Cardiac muscle cell (in vitro differentiated cells and primary cell): ENCODE data around the gene CXCR2. TPM values are rescaled to one million over a fixed set of nuclear protein-coding genes. Genes with fewer than 3 reads are reported as not detected.

Experiments
- DNase-seq, 2 donors: peaks; one replicate each; pipeline versions ENCODE4 v3.0.0 to v3.0.0-alpha.2; 2010 to 2017; ENCODE audit warnings: low read depth in 1 of 2, low spot score in 1 of 2
- H3K27ac ChIP-seq: fragments of 200-600 bp; sonication (generic); 2 replicates; pipeline ENCODE4 v1.5.1; 2016
- H3K27me3 ChIP-seq: fragments of 200-600 bp; sonication (generic); 2 replicates; pipeline ENCODE4 v1.6.0; 2016; ENCODE audit warnings: control low read depth
- H3K36me3 ChIP-seq: fragments of 200-600 bp; sonication (generic); 2 replicates; pipeline ENCODE4 v1.5.1; 2016; ENCODE audit warnings: control low read depth
- H3K4me1 ChIP-seq: fragments of 200-600 bp; sonication (generic); 2 replicates; pipeline ENCODE4 v1.8.1; 2017; ENCODE audit warnings: low read depth, mild to moderate bottlenecking, mixed run types
- H3K4me3 ChIP-seq: fragments of 200-600 bp; sonication (generic); 2 replicates; pipeline ENCODE4 v1.5.1; 2016; ENCODE audit warnings: mild to moderate bottlenecking
- H3K9me3 ChIP-seq: fragments of 200-600 bp; sonication (generic); 2 replicates; pipeline ENCODE4 v1.5.1; 2017; ENCODE audit warnings: low read depth, mild to moderate bottlenecking, control low read depth
- polyA plus RNA-seq: library from polyadenylated mRNA; unstranded; fragments of >200 nt; fragmentation: Nextera tagmentation; extraction: Ambion mirVana; gene quantifications from 2 replicates; pipeline ENCODE4 v1.2.1, GENCODE V29; 2016
- total RNA-seq: library from RNA; depleted of rRNA; stranded (reverse); fragments of >200 nt; gene quantifications from 2 replicates; pipeline ENCODE4 v1.2.3, GENCODE V29; 2016
- TF ChIP-seq, protein P1 (sequence below): IDR thresholded peaks from 2 replicates; pipeline ENCODE4 v1.5.1; 2012; ENCODE audit warnings: low read depth, mild to moderate bottlenecking, low read length

Gene CXCR2
- total and polyA plus RNA-seq, 2 experiments from 2014 or later = 0.09 to 0.57 TPM

- H3K9me3 ChIP-seq = no peaks in the 10 kb centered on the region
- H3K4me1 ChIP-seq = peaks cover 3% of the 10 kb centered on the region
- H3K27ac ChIP-seq = no peak overlapping the region
- TF ChIP-seq, protein P1, sequence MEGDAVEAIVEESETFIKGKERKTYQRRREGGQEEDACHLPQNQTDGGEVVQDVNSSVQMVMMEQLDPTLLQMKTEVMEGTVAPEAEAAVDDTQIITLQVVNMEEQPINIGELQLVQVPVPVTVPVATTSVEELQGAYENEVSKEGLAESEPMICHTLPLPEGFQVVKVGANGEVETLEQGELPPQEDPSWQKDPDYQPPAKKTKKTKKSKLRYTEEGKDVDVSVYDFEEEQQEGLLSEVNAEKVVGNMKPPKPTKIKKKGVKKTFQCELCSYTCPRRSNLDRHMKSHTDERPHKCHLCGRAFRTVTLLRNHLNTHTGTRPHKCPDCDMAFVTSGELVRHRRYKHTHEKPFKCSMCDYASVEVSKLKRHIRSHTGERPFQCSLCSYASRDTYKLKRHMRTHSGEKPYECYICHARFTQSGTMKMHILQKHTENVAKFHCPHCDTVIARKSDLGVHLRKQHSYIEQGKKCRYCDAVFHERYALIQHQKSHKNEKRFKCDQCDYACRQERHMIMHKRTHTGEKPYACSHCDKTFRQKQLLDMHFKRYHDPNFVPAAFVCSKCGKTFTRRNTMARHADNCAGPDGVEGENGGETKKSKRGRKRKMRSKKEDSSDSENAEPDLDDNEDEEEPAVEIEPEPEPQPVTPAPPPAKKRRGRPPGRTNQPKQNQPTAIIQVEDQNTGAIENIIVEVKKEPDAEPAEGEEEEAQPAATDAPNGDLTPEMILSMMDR = no peak
- DNase-seq = no peak
- no peaks in the 10 kb centered on the region for H3K27me3 ChIP-seq
- H3K36me3 ChIP-seq = no peaks in the 10 kb centered on the region
- no peak overlapping the region for H3K4me3 ChIP-seq
Measured at GRCh38 chr2:218082586-218083351, 43.1 kb upstream of the CXCR2 start.

DNA sequence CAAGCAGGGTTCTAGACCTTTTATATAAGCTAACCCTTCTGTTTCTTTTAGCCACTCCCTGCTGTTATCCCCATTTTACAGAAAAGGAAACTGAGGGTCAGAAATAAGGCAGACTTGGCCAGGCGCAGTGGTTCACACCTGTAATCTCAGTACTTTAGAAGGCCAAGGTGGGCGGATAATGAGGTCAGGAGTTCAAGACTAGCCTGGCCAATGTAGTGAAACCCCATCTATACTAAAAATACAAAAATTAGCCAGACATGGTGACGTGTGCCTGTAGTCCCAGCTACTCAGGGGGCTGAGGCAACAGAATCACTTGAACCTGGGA is 42.5 kb upstream of the CXCR2 start:
- no peak for DNase-seq
- no peak overlapping the region for H3K27ac ChIP-seq
- peaks cover 3% of the 10 kb centered on the region for H3K4me1 ChIP-seq
- no peaks in the 10 kb centered on the region for H3K27me3 ChIP-seq
- TF ChIP-seq, protein P1 = no peak
- H3K9me3 ChIP-seq = no peaks in the 10 kb centered on the region
- no peaks in the 10 kb centered on the region for H3K36me3 ChIP-seq
- H3K4me3 ChIP-seq = no peak overlapping the region

DNA sequence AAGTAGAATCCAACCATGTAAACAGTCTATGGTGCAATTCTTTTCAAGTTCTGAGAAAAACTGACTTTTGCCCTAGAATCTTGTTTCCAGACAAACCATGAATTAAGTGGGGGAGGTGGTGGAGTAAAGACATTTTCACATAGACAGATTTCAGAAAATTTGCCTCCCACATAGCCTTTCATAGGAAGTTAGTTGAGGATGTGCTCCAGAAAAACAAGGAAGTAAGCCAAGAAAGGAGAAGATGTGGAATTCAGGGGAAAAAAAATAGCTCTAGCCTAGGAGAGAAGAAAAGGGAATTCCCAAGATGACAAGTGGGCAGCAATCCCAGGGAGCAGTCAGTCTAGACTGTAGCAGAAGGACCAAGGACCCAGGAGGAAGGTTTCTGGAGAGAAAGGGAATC is 39.4 kb upstream of the CXCR2 start:
- peaks cover 3% of the 10 kb centered on the region for H3K4me1 ChIP-seq
- TF ChIP-seq, protein P1 = no peak
- H3K27me3 ChIP-seq = no peaks in the 10 kb centered on the region
- H3K36me3 ChIP-seq = no peaks in the 10 kb centered on the region
- no peak overlapping the region for H3K4me3 ChIP-seq
- H3K27ac ChIP-seq = no peak overlapping the region
- no peak for DNase-seq
- H3K9me3 ChIP-seq = no peaks in the 10 kb centered on the region

DNA sequence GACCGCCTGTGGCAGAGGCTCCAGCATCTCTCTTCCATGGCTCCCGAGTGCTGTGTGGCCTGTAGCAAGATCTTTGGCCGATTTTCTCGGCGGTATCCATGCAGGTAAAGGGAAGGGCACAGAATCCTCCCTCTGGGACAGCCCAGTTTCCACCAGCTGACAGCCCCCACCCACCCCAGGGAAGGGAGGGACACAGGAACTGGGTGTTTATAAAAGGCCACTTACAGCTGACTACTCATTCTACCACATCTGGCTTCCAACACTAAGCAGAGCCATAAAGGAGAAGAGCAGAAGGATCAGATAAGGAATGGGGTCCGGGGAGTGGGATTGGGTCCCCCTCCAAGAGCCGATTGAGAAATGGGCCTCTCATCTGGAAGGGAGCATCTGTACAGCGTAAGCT is 36.6 kb upstream of the CXCR2 start:
- DNase-seq = no peak
- TF ChIP-seq, protein P1 = no peak
- H3K27me3 ChIP-seq = peaks cover 6% of the 10 kb centered on the region
- H3K4me3 ChIP-seq = no peak overlapping the region
- no peaks in the 10 kb centered on the region for H3K4me1 ChIP-seq
- H3K9me3 ChIP-seq = no peaks in the 10 kb centered on the region
- no peaks in the 10 kb centered on the region for H3K36me3 ChIP-seq
- H3K27ac ChIP-seq = no peak overlapping the region

- Histone ChIP-seq H3K4me1 (no peaks in the 10 kb centered on the region), H3K27me3 (peaks cover 6% of the 10 kb centered on the region), H3K27ac (no peak overlapping the region), H3K4me3 (no peak overlapping the region), H3K36me3 (no peaks in the 10 kb centered on the region), H3K9me3 (no peaks in the 10 kb centered on the region)
- DNase-seq = peak in 1 of 2 donors; percentile 31
- TF ChIP-seq, protein P1 = no peak
Measured at GRCh38 chr2:218091746-218092145, 34.1 kb upstream of the CXCR2 start.
